H1 (cell line): Measurements from ENCODE around the gene RNF166. TPM values are rescaled to one million over a fixed set of nuclear protein-coding genes. Genes with fewer than 3 reads are reported as not detected.

ENCODE experiments used
- CEBPB ChIP-seq: IDR thresholded peaks from 2 replicates; pipeline ENCODE4 v1.6.1; 2012; ENCODE audit warnings: low read depth, low read length
- CHD1 ChIP-seq: IDR thresholded peaks from 2 replicates; pipeline ENCODE4 v1.6.1; 2012; ENCODE audit warnings: low read depth, low read length, improper control_type of control experiment
- CHD2 ChIP-seq: IDR thresholded peaks from 2 replicates; pipeline ENCODE4 v1.6.1; 2012; ENCODE audit warnings: low read length, improper control_type of control experiment
- CREB1 ChIP-seq: IDR thresholded peaks from 2 replicates; pipeline ENCODE4 v1.6.1; 2012; ENCODE audit warnings: inconsistent platforms
- E2F6 ChIP-seq: IDR thresholded peaks from 2 replicates; pipeline ENCODE4 v1.6.1; 2012; ENCODE audit warnings: inconsistent platforms
- EP300 ChIP-seq, 2 experiments: IDR thresholded peaks; 1 replicate in 1 of 2; 2 replicates in 1 of 2; pipeline ENCODE4 v1.6.1; 2011 to 2012; ENCODE audit warnings: low read depth in 2 of 2, low read length in 2 of 2, mild to moderate bottlenecking in 2 of 2, borderline replicate concordance in 1 of 2, inconsistent platforms in 1 of 2, moderate library complexity in 1 of 2
- FOSL1 ChIP-seq: IDR thresholded peaks from 2 replicates; pipeline ENCODE4 v1.6.1; 2011; ENCODE audit warnings: mild to moderate bottlenecking, low read depth, low read length, moderate library complexity; ENCODE audit not compliant: insufficient read depth
- GABPA ChIP-seq: IDR thresholded peaks from 2 replicates; pipeline ENCODE4 v1.6.1; 2011; ENCODE audit warnings: mild to moderate bottlenecking, low read length, moderate library complexity, borderline replicate concordance; ENCODE audit not compliant: insufficient read depth
- KDM4A ChIP-seq: IDR thresholded peaks from one replicate; pipeline ENCODE4 v1.7.1; 2012; ENCODE audit warnings: low read depth, mild to moderate bottlenecking, moderate library complexity, low read length, inconsistent platforms; ENCODE audit not compliant: severe bottlenecking
- RAD21 ChIP-seq, 2 experiments: IDR thresholded peaks in 1 of 2; conservative IDR thresholded peaks in 1 of 2; 2 replicates each; pipeline ENCODE4 v1.6.1; 2011; ENCODE audit warnings: low read depth in 2 of 2, low read length in 2 of 2, improper control_type of control experiment in 1 of 2, inconsistent platforms in 1 of 2, mild to moderate bottlenecking in 1 of 2, moderate library complexity in 1 of 2
- RXRA ChIP-seq: IDR thresholded peaks from 2 replicates; pipeline ENCODE4 v1.6.1; 2011; ENCODE audit warnings: low read depth, mild to moderate bottlenecking, low read length, moderate library complexity; ENCODE audit not compliant: insufficient read depth
- SAP30 ChIP-seq: fragments of 300-600 bp; sonication (generic); IDR thresholded peaks from 2 replicates; pipeline ENCODE4 v1.7.1; 2012; ENCODE audit warnings: low read length, moderate library complexity, mild to moderate bottlenecking, inconsistent platforms; ENCODE audit not compliant: insufficient read depth, insufficient replicate concordance
- SIN3A ChIP-seq, 2 experiments: IDR thresholded peaks in 1 of 2; conservative IDR thresholded peaks in 1 of 2; 2 replicates each; pipeline ENCODE4 v1.6.1; 2011 to 2012; ENCODE audit warnings: low read length in 2 of 2, improper control_type of control experiment in 1 of 2, low read depth in 1 of 2, mild to moderate bottlenecking in 1 of 2
- SP2 ChIP-seq: IDR thresholded peaks from 2 replicates; pipeline ENCODE4 v1.6.1; 2012; ENCODE audit warnings: mild to moderate bottlenecking, low read length, inconsistent platforms
- SP4 ChIP-seq: IDR thresholded peaks from 2 replicates; pipeline ENCODE4 v1.6.1; 2012; ENCODE audit warnings: low read length, inconsistent platforms
- TAF7 ChIP-seq: optimal IDR thresholded peaks from 2 replicates; pipeline ENCODE3; 2011; ENCODE audit warnings: low read depth, mild to moderate bottlenecking, inconsistent platforms, low read length, moderate library complexity, borderline replicate concordance
- polyA plus RNA-seq, 7 experiments: library from polyadenylated mRNA; depleted of rRNA in 3 of 7; stranded (reverse) in 5 of 7; unstranded in 2 of 7; fragments of >200 nt in 5 of 7; fragments of 200-250 nt in 2 of 7; gene quantifications; 1 replicate in 5 of 7; 2 replicates in 1 of 7; 4 replicates in 1 of 7; pipeline versions ENCODE4 v1.2.1 to v1.2.3, GENCODE V29; 2011 to 2013; ENCODE audit warnings: missing spikeins in 2 of 7, mixed read lengths in 2 of 7
- total RNA-seq: library from RNA; stranded (reverse); fragmentation: NEBNext Ultra II Directional; extraction: Animal tissue kit (Norgen Biotek cat#: 25700); gene quantifications from 2 replicates; pipeline ENCODE4 v1.2.1, GENCODE V29; 2021
- TF ChIP-seq, protein P1 (sequence below), 3 experiments: IDR thresholded peaks; 1 replicate in 2 of 3; 2 replicates in 1 of 3; pipeline versions ENCODE4 v1.5.1 to v1.6.1; 2011; ENCODE audit warnings: low read length in 3 of 3, mild to moderate bottlenecking in 3 of 3, inconsistent platforms in 2 of 3, low read depth in 1 of 3, moderate library complexity in 1 of 3; ENCODE audit not compliant: insufficient read depth in 1 of 3; ENCODE audit errors: control extremely low read depth in 1 of 3
- TF ChIP-seq, protein P2 (sequence below): IDR thresholded peaks from 2 replicates; pipeline ENCODE4 v1.6.1; 2012; ENCODE audit warnings: low read length, inconsistent platforms

RNF166 gene
- total and polyA plus RNA-seq, 2 of the 8 experiments (the other 6 are each of a cell fraction or from before 2014, with no cell fraction given): 29.8 to 31.2 TPM

- TF ChIP-seq SAP30 (no peak), SP4 (0 out of 2 replicates have a peak, but pooled peaks have one; percentile 76), SIN3A (conservative IDR thresholded peaks at IDR 0.05 in 1 of 2, IDR thresholded peaks at IDR 0.05 in 1 of 2; ENCODE audit: low read depth in 1 of 2, low read length in 2 of 2) (0 out of 4 replicates have a peak, but pooled peaks of 1 of the 2 experiments have one; percentile 41), SP2 (no peak), KDM4A (no peak), E2F6 (no peak), TAF7 (no peak), CEBPB (no peak), FOSL1 (0 out of 2 replicates have a peak, but pooled peaks have one; percentile 51), GABPA (peak; percentile 62; the same call in 1 of the 2 replicates), EP300 (IDR thresholded peaks at IDR 0.05; ENCODE audit: borderline replicate concordance in 1 of 2, low read depth in 2 of 2, low read length in 2 of 2) (no peak), RAD21 (IDR thresholded peaks at IDR 0.05 in 1 of 2, conservative IDR thresholded peaks at IDR 0.05 in 1 of 2; ENCODE audit: low read depth in 2 of 2, low read length in 2 of 2) (peak; percentile 35 to 51; a peak in 3 of 4 replicates), CHD2 (no peak), CREB1 (peak; percentile 50; the same call in 1 of the 2 replicates), RXRA (no peak), CHD1 (no peak)
- TF ChIP-seq, protein P1, sequence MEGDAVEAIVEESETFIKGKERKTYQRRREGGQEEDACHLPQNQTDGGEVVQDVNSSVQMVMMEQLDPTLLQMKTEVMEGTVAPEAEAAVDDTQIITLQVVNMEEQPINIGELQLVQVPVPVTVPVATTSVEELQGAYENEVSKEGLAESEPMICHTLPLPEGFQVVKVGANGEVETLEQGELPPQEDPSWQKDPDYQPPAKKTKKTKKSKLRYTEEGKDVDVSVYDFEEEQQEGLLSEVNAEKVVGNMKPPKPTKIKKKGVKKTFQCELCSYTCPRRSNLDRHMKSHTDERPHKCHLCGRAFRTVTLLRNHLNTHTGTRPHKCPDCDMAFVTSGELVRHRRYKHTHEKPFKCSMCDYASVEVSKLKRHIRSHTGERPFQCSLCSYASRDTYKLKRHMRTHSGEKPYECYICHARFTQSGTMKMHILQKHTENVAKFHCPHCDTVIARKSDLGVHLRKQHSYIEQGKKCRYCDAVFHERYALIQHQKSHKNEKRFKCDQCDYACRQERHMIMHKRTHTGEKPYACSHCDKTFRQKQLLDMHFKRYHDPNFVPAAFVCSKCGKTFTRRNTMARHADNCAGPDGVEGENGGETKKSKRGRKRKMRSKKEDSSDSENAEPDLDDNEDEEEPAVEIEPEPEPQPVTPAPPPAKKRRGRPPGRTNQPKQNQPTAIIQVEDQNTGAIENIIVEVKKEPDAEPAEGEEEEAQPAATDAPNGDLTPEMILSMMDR (IDR thresholded peaks at IDR 0.05; ENCODE audit: control extremely low read depth in 1 of 3, insufficient read depth in 1 of 3, low read depth in 1 of 3, low read length in 3 of 3): peak; percentile 97 to 99 (median 98)
- TF ChIP-seq, protein P2, sequence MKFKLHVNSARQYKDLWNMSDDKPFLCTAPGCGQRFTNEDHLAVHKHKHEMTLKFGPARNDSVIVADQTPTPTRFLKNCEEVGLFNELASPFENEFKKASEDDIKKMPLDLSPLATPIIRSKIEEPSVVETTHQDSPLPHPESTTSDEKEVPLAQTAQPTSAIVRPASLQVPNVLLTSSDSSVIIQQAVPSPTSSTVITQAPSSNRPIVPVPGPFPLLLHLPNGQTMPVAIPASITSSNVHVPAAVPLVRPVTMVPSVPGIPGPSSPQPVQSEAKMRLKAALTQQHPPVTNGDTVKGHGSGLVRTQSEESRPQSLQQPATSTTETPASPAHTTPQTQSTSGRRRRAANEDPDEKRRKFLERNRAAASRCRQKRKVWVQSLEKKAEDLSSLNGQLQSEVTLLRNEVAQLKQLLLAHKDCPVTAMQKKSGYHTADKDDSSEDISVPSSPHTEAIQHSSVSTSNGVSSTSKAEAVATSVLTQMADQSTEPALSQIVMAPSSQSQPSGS: no peak
Observed at GRCh38 chr16:88747588-88748301, 41.5 kb upstream of the RNF166 start (continued).
